ENCODE measurements around the gene NPHP4. TPM values are rescaled to one million over a fixed set of nuclear protein-coding genes. Genes with fewer than 3 reads are reported as not detected.

The NPHP4 gene
- total RNA-seq, 1 experiment from 2014 or later: 2.4 TPM

- DNase-seq (ENCODE audit: low spot score): no peak
Measured at GRCh38 chr1:5892329-5892728, 99.9 kb downstream of the NPHP4 start.

GRCh38 chr1:5891736-5892135 lies 100.5 kb downstream of the NPHP4 start:
- no peak for DNase-seq (ENCODE audit: low spot score)

GRCh38 chr1:5891137-5891536 lies 101.1 kb downstream of the NPHP4 start:
- no peak for DNase-seq (ENCODE audit: low spot score)

- DNase-seq (ENCODE audit: low spot score): no peak
Measured at GRCh38 chr1:5890346-5891106, 101.7 kb downstream of the NPHP4 start.

GRCh38 chr1:5889901-5890300 lies 102.3 kb downstream of the NPHP4 start:
- DNase-seq (ENCODE audit: low spot score): no peak

GRCh38 chr1:5889462-5889861 lies 102.8 kb downstream of the NPHP4 start:
- no peak for DNase-seq (ENCODE audit: low spot score)

- no peak for DNase-seq (ENCODE audit: low spot score)
Measured at GRCh38 chr1:5888606-5889211, 103.5 kb downstream of the NPHP4 start.

- no peak for DNase-seq (ENCODE audit: low spot score)
Measured at GRCh38 chr1:5887971-5888361, 104.3 kb downstream of the NPHP4 start.

GRCh38 chr1:5887349-5887970 lies 104.8 kb downstream of the NPHP4 start:
- no peak for DNase-seq (ENCODE audit: low spot score)

GRCh38 chr1:5886541-5887348 lies 105.5 kb downstream of the NPHP4 start:
- DNase-seq (ENCODE audit: low spot score): no peak

- no peak for DNase-seq (ENCODE audit: low spot score)
Measured at GRCh38 chr1:5886140-5886483, 106.1 kb downstream of the NPHP4 start.

GRCh38 chr1:5885471-5886139 lies 106.6 kb downstream of the NPHP4 start:
- DNase-seq (ENCODE audit: low spot score): no peak

GRCh38 chr1:5884110-5884509 lies 108.1 kb downstream of the NPHP4 start:
- DNase-seq (ENCODE audit: low spot score): no peak

- no peak for DNase-seq (ENCODE audit: low spot score)
Measured at GRCh38 chr1:5883129-5884048, 108.8 kb downstream of the NPHP4 start.

GRCh38 chr1:5882367-5883128 lies 109.7 kb downstream of the NPHP4 start:
- no peak for DNase-seq (ENCODE audit: low spot score)

GRCh38 chr1:5881526-5882222 lies 110.6 kb downstream of the NPHP4 start:
- no peak for DNase-seq (ENCODE audit: low spot score)

- DNase-seq (ENCODE audit: low spot score): no peak
Measured at GRCh38 chr1:5880630-5881405, 111.4 kb downstream of the NPHP4 start.

GRCh38 chr1:5879421-5879820 lies 112.8 kb downstream of the NPHP4 start:
- DNase-seq (ENCODE audit: low spot score): no peak

GRCh38 chr1:5878971-5879370 lies 113.3 kb downstream of the NPHP4 start:
- DNase-seq (ENCODE audit: low spot score): no peak
